PC-3 (cell line): ENCODE results near the gene OOSP4B.

ENCODE experiments used
- EZH2 ChIP-seq: fragments of 300-600 bp; sonication (generic); IDR thresholded peaks from one replicate; pipeline ENCODE4 v1.6.1; 2017; ENCODE audit warnings: antibody characterized with exemption, mild to moderate bottlenecking, low read length; ENCODE audit not compliant: unreplicated experiment
- TF ChIP-seq, protein P1 (sequence below): fragments of 300-600 bp; sonication (generic); conservative IDR thresholded peaks from 2 replicates; pipeline ENCODE4 v1.5.1; 2017; ENCODE audit warnings: antibody characterized with exemption, low read depth, mild to moderate bottlenecking, low read length

DNA sequence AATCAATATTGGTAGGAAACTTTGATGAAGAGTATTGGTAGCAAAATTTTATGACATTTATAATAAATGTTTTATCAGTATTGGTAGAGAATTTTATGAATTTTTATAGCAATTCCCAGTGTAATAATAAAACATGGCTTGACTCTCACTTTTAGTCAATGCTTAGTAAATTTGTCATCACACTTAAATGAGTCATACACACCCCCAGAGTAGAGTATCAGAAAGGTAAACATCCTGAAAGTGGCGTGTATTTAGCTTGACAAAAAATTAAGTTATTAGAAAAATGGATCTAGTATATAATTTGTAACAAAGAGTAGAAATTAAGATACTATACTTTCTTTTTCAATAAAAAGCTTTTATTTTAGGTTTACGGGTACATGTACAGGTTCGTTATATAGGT lies 42.1 kb downstream of the OOSP4B start:
- TF ChIP-seq, protein P1, sequence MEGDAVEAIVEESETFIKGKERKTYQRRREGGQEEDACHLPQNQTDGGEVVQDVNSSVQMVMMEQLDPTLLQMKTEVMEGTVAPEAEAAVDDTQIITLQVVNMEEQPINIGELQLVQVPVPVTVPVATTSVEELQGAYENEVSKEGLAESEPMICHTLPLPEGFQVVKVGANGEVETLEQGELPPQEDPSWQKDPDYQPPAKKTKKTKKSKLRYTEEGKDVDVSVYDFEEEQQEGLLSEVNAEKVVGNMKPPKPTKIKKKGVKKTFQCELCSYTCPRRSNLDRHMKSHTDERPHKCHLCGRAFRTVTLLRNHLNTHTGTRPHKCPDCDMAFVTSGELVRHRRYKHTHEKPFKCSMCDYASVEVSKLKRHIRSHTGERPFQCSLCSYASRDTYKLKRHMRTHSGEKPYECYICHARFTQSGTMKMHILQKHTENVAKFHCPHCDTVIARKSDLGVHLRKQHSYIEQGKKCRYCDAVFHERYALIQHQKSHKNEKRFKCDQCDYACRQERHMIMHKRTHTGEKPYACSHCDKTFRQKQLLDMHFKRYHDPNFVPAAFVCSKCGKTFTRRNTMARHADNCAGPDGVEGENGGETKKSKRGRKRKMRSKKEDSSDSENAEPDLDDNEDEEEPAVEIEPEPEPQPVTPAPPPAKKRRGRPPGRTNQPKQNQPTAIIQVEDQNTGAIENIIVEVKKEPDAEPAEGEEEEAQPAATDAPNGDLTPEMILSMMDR: no peak
- TF ChIP-seq EZH2: no peak
